GM11168 (cell line): ENCODE results near the gene UBASH3A.
"Not testable (repeated sequence)": the region's sequence is repeated elsewhere in the genome, so short reads cannot be mapped to it uniquely, and the experiment has no call there.

Experiments used
- in situ Hi-C: fragments of 300-500 bp; cut with MboI; formaldehyde crosslinking; loops from one replicate; pipeline ENCODE4 v1.12.0; 2022; ENCODE audit warnings: low sequenced_read_pairs; ENCODE audit not compliant: unreplicated experiment

Gene UBASH3A

DNA sequence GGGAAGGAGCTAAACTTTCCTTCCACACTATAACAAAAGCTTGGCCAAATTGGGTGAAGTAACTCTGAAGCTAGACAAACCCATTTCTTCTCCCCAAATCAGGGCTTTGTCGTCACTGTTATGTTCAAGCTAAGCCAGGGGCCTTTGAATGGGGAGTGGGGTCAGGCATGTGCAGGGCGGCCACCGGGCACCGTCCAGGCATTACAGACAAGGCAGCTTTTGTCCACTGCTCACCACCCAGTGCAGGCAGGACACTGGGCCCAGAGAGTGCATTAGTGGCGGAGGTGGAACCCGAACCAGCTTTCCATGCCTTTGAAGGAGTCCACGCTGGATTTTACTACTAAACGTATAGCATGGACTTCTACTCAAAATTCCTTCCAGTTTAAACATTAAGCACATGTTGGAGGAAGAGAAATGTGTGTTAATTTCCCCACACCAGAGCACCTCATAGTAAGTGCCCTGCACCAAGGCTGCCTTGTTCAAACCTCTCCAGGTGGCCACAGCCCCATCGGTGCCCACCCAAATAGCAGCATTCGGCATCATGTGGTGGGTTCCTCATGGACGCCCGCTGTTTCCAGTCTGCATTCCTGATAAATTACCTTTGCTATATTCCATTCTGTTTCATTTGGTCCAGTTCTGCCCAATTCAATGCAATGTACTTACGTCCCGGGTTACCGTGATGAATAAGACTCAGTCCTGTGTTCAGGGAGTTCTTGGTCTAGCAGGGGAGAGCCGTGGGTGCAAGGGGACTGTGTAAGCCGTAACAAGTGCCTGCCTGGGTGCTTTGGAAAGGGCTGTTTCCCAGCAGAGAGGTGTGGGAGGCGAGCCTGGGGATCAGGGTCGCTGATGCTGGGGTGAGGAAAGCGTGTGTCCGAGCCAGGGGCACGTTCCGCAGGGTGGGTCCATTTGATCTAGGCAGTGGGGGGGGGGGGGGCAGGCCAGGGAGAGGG lies 1.6 kb downstream of the UBASH3A start:
- in situ Hi-C loops: no loop called here

DNA sequence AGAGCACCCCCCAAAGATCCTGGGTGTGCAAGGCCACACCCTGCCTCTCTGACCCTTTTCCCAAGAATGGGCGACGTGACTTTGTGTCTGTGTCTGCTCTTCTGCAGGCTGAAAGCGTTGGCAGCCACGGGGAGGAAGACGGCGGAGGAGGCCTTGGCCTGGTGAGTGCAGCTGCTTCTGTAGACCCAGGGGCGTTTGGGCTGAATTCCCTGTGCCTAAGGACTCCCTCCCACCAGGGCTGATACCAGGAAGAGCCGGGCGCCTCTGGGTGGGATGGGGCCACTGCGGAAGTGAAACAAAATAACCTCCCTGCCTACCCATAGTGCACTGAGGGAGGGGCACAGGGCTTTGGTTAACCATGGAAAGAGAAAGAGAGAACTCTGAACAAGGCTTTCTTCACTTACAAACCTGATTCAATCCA lies 2.5 kb downstream of the UBASH3A start:
- in situ Hi-C loops: no loop called here

DNA sequence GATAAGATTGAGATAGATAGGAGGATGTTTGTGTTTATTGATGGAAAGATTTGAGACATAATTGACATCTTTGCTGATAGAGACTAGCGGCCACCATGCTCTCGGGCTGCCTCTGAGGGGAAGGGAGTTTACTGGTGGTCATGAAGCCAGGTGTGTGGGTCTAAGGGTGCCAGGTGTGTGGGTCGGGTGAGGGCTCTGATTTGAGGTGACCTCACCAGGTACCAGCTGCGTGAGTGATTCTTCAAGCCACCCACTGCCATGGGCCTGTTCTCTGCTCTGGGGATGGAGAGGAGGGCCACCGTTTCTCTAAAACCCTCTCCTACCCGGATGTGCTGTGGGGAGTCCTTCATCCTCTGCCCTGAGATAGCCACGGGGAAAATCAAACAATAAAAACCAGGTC lies 3.2 kb downstream of the UBASH3A start:
- in situ Hi-C loops: no loop called here

DNA sequence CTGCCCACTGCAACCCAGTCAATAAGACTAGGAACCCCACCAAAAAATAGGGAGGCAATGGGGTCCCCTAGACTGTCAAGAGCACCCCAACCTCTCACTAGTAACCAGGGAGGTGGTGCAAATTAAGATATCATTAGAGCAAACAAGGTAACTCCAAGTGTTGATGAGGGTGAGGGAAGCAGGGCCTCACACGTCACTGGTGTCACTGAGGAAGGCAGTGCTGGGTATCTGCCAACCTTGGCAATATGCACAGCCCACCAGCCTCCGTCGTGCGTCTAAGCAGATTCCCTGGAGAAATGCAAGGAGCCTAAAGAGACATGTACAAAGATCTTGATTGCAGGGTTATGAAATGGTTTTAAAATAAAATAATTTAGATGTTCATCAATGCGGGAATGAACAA lies 3.8 kb downstream of the UBASH3A start:
- in situ Hi-C loops: no loop called here

DNA sequence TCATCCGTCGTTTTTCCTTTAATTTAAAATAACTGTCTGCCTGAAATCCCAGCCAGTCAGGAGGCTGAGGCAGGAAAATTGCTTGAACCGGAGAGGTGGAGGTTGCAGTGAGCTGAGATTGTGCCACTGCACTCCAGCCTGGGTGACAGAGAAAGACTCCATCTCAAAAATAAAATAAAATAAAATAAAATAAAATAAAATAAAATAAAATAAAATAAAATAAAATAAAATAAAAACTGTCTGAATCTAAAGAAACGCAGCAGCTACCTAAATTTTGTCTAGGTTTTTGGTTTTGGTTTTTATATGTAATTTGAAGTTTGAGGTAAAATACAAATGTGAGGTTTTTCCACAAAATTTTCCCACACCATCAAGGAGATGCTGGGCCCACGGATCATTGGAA lies 5.0 kb downstream of the UBASH3A start:
- in situ Hi-C loops: not testable (repeated sequence)

DNA sequence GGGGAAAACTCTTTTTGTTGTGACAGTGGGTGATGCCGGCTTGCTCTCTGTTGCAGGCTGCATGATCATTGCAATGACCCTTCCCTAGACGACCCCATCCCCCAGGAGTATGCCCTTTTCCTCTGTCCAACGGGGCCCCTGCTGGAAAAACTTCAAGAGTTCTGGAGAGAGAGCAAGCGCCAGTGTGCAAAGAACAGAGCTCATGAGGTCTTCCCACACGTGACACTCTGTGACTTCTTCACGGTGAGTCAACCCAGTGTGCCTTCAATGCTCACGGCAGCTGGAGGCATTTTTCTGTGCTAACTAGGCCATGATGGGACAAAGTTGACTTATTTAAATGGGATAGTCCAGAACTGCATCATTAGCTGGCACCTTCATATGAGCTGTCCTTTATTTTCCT lies 5.7 kb downstream of the UBASH3A start:
- in situ Hi-C loops: no loop called here

DNA sequence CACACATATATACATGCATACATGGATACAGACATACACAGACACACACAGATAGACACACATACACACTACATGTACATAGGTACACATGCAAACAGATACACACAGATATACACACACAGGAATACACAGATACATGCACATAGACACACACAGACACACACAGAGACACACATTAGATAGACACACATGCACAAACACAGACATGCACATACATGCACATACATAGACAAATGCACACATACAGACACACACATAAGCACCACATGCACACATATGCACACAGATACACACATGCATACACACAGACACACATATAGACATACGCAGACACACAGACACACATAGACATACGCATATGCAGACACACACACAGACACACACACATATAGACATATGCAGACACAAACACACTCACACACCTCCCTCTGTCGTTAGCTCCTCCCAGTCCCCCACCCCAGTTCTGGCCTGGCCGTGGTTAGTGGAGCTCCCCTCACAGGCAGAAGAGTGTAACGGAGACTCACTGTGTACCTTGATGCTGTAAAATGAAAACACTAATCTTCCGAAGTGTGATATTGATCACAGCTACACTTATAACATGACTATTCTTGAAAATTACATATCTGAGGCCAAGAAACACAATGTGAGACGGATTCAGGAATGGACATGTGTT lies 7.6 kb downstream of the UBASH3A start:
- in situ Hi-C loops: no loop called here

DNA sequence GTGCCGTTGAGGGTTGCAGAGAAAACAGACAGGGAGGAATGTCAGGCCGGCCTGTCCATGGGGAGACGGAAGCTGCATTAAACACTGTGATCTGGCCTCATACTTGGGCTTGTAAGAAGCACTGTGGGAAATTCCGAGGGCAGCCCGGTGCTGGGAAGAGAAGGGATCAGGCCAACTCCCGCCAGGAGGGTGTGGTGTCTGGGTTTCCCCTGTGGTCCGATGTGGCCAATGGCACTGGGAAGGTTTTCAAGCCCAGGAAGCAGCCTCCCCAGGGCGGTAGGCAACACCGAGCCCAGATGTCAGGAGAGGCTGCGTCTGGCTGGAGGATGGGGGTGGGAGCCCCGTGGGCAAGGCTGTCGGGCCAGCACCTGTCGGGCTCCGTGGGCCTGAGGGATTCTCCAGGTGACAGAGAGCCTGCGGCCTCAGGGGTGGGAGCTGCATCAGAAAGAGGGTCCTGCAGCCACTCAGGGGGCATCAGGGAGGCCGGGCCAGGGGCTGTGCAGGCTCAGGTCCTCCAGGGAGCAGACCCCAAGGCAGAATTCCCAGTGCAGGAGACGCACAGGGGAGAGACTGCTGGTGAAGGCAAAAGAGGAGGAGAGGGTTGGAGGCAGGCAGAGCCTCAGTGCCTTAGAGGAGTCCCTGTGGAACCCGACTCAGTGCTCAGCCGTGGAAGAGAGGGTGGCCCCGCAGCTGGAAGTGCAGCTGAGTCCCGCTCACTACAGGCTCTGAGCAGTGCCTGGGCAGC lies 8.4 kb downstream of the UBASH3A start:
- in situ Hi-C loops: no loop called here

DNA sequence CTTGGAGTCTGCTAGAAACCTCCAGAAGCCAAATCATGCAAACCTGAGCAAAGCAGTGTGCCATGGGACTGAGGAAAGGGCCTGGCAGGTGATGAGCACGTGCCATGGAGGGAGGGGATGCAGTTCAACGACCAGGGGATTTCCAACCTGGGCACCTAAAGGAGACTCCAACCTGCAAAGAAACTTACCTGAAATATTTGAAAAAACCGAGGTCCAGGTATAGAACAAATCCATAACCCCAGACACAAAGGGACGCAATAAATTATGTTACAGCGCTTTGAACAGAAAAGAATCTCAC lies 8.9 kb downstream of the UBASH3A start:
- in situ Hi-C loops: no loop called here

DNA sequence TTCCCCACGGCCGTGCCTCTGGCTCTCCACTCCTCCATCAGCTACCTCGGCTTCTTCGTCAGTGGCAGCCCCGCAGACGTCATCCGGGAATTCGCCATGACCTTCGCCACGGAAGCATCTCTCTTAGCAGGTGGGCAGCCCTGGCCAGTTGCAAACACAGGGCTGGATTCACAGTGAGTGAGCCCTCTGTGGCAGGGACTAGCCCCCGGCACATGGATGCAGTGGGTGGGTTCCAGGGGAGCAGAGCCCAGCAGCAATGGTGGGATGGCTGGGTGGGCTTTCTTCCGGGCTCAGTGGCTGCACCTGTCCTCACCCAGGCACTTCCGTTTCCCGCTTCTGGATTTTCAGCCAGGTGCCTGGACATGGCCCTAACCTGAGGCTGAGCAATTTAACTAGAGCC lies 9.4 kb downstream of the UBASH3A start:
- in situ Hi-C loops: no loop called here

DNA sequence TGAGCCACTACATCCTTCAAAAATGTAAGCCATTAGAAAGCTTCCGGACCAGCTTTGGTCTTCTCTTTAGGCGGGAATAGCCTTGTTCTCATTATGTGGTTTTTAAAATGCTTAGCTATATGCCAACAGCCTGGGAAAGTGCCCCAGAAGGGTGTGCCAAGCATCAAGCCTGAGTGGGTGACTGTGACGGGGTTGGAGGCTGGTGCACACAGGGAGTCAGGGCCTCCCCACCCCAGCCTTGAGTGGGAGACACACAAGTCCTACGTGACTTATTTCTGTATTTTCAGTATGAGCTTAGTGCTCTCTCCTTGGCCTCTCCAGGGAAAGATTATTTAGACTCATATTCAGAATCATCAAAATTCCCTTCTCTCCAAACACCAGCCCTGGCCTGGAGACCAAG lies 9.8 kb downstream of the UBASH3A start:
- in situ Hi-C loops: no loop called here

DNA sequence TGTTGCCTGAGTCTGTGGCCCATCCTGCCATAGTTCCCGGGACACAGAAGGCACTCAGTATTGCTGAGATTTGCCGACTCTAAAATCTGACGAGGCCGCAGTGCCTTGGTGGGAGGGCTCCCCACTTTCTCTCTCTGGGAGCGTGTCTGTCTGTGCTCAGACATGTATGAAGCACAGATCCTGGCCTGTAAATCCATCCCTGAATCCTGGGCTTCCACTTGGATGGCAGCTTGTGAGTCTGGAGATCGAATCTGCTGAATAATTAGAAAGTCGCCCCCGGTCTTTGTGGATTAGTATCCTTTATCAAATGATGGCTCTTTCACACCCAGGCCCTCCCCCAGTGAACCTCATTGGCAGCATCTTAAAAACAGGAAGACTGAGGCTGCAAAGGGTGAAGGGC lies 10.4 kb downstream of the UBASH3A start:
- in situ Hi-C loops: no loop called here

DNA sequence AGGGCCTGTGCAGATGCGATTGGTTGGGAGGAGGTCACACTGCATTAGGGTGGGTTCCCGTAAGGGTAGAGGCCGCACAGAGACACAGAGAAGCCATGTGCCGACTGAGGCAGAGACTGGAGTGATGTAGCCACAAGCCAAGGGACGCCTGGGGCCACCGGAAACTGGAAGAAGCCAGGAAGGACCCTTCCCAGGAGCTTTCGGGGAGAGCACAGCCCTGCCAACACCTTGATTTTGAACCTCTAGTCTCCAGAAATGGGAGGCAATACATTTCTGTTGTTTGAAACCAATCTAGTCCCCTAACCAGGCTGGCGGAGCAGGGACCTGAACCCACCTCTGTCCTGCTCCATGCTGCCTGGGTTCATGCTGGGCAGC lies 10.8 kb downstream of the UBASH3A start:
- in situ Hi-C loops: no loop called here

DNA sequence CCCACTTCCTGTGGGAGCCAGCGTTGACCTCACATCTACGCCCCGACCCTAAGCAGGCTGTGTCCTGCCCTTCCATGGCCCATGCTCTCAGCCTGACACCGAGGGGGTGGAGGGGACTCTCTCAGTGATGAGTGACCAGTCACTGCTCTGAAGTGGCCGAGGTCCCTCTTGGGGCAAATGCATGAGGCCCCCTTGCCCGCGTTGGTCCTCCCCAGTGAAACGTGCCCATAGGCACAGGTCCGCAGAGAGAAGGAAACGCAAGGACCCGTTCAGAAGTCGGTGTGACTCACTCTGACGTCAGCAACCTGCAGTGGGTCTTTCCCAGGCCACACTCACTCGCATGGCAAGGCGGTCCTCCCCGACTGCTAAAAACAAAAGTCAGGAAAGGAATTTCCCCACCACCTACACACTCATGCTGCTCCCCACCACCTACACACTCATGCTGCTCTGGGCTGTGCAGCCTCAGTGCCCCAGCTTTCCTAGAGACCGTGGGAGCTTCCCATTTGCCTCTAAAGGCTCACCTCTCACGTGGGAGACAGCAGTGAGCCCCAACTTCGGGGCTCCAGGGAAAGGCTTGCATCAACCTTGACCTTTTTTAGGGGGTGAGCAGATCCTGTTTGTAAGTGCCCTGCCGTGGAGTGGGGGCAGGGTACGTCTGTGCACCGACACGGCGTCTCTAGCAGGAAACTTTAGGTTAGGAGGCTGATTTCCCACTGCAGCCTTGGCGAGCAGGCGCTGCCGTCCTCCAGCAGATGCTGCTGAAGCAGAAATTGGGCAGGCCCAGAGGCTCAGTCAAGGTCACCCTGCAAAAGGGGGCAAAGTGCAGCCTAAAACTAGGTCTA lies 11.4 kb downstream of the UBASH3A start:
- in situ Hi-C loops: no loop called here

DNA sequence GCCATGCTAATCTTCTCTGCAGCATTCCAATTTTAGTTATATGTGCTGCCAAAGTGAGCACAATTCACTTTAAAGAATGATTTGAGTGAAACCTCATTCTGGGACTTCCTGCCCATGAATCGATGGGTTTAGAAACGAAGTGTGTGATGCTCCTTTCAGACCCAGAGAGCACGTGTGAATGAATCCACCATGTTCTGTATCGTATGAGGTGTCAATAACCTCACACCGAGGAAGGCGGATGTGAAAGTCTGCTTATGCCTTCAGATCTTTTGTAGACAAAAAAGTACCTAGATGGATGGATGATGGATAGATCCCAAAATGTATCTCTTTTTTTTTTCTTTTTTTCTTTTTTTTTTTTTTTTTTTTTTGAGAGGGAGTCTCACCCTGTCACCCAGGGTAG lies 13.8 kb downstream of the UBASH3A start:
- in situ Hi-C loops: no loop called here

DNA sequence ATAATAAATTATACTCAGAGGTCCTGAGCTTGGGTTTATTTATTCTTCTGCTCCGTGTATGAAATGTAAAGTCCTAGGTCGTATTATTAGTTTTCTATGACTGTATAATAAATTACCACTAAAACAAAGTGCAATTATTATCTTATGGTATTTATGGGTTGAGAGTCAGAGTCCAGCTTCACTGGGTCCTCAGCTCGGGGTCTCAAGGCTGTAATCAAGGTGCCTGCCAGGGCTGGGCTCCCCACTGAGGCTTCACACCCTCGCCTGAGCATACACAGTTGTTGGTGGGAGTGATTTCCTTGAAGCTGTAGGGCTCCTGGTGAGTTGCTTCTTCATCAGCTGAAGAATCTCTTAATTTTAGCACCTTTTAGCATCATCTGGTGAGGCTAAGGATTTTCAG lies 15.2 kb downstream of the UBASH3A start:
- in situ Hi-C loops: no loop called here

DNA sequence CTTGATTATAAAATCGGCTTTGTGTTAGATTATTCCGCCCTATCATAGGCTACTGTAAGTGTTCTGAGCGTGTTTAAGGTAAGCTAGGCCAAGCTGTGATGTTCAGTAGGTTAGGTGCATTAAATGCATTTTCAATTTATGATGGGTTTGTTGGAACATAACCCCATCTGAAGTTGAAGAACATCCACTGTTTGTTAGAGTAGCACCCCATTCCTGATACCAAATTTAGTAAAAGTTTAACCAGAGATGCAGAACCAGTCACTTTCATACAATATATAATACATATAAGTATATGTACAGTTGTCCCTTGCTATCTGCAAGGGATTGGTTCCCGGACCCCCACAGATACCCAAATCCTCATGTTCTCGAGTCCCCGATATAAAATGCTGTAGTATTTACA lies 16.1 kb downstream of the UBASH3A start:
- in situ Hi-C loops: no loop called here

DNA sequence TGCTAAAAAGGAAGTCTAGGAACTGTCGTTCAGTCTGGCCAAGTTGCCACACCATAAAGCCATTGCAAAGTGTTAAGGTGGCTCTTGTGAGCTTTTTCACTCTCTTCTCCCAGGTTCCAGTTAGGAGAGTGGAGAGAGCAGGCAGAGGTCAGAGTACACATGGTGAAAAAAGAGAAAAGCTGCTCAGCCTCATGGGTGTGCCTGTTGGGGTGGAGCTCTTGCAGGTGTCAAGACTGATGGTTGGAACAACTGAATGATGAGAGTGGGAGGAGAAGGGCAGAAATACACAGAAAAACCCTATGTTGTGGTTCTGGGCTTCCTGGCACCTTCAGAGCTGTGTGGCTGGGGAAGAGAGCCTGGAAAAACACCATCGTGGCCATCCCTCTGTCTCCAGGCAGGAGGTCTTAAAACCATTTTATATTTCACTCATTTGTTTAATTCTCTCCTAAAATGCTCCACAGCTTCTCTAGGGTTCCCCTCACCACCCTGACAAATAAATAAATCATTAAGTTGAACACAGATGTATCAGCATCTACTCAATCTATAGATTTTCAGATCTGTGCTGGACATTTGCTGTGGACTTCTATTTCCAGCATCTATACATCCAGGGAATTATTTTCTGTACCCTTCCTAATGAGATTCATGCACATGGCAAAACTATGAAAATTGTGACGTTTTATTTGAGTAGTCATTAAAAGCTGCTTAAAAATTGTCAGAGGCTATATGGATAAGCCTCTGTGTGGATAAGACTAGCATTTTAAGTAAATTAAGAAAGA lies 17.5 kb downstream of the UBASH3A start:
- in situ Hi-C loops: no loop called here

DNA sequence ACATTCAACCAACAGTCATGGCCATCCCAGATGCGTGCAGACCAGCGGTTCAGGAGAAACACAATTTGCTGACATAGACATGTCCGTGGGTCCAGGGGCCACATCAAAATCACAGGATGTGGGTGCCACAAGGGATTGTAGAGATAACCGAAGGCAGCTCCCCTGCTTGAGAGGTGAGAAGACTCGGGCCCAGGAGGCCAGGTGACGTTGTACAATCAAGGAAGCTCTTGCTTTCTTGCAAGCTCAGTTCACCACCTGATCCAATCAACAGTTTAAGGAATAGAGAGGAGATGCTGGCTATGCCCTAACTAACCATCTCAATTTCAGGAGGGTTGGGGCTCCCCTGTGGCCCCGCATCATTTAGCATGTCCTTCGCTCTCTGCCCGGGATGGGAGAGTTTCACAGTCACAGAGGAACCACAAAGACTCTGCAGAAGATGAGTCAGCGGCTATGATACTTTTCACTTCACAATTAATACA lies 19.5 kb downstream of the UBASH3A start:
- in situ Hi-C loops: no loop called here
